GM19324 (cell line): ENCODE results near the gene METTL23.
A peak's percentile ranks its signal among the peaks of the same experiment; 100 is the strongest.

Experiments
- ATAC-seq: cut with Tn5 transposase; IDR thresholded peaks from one replicate; pipeline ENCODE4 v1.9.1; 2021; ENCODE audit warnings: mild to moderate bottlenecking, moderate library complexity; ENCODE audit not compliant: unreplicated experiment, low FRiP score

Gene METTL23, protein sequence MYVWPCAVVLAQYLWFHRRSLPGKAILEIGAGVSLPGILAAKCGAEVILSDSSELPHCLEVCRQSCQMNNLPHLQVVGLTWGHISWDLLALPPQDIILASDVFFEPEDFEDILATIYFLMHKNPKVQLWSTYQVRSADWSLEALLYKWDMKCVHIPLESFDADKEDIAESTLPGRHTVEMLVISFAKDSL

DNA sequence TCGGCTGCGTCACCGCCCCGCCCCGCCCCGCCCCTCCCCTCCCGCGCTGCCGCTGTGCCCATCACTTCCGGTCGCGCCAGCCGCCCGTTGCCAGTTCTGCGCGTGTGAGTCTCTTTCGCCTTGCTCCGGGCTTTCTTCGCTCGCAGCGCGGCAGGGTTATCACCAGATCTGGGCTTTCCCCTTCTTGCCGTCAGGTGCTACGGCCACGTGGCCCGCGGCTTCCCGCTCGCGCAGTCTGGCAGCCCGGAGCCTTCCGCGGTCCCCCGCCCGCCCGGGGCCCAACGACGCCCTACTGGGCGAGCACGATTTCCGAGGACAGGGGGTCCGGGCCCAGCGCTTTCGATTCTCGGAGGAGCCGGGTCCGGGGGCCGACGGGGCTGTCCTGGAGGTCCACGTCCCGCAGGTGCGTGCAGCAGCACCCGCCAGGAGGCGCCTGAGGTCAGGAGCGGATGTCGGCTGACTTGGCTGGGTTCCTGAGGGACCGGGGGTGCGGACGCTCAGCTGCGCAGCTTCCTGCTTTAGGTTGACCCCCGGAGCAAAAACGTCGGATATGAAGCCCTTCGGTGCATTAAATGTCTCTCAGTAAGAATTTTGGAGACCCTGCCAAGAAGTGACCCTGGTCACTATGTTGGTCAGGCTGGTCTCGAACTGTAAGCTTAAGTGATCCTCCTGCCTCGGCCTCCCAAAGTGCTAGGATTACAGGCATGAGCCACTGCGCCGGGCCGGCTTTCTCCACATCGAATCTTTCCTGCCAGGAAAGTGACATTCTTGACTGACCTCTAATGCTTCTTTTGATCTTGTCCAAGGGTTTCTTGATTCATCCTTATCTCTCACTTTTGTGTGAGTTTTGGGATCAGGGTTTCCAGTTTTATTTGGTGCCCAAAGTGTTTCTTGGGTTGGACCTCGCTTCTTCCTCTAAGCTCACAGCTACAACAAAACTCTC lies at the start of gene METTL23:
Gene METTL23, plus strand, starts transcription at position 64 of the 943 bp plus-strand sequence. CDS start 2,872 bp downstream, outside the sequence.
- ATAC-seq = peak; percentile 38

DNA sequence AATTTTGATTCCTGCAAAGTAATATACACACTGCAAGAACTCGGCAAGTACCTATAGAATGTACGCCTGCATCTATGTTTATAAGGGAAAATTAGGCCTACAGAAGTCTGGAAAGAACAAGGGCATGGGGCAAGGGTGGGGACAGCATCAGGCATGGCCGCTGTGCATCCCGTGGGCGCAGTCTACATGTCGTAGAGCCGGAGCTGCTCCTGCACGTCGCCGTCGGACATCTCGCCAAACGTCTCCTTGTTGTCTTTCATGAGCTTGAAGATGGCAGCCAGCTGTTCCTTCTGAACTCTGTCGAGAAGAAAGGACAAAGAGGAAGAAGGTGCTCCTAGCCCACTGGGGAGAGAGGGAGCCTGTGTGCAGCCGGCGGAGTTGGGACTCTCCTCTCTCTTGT lies 49.2 kb upstream of the METTL23 start:
- no peak for ATAC-seq

DNA sequence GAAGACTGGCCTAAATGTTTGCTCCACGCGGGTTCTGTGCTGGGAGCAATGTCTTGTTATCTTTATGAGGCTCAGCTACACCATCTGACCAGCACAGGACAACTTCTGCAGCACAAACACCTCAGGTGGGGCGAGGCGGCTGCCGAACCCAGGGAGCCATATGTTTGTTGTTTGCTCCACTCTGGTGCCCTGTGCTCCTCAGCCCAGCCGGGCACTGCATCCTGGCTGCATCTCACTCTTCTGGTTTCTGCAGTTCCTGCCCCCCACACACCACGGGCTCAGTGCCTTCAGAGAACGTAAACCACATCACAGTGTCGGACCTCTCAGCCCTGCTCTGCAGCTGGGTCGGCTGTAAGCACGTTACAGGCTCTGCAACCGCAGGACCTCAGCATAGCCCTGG lies 48.3 kb upstream of the METTL23 start:
- no peak for ATAC-seq

DNA sequence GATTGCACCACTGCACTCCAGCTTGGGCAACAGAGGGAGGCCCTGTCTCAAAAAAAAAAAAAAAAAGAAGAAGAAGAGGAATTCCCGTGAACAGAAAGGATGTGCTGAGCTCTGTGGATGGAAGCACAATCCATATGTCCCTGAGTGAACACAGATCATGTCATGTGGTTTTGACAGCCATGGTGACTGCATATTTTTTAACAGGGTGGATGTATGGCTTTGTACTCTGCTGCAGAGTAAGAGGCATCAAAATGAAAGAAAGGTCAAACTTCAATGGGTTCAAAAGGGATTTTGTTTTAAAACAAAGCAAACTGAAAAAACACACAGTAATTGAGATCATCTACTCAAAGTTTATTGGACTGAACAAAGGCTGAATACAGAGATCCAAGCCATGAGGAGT lies 47.4 kb upstream of the METTL23 start:
- no peak for ATAC-seq

DNA sequence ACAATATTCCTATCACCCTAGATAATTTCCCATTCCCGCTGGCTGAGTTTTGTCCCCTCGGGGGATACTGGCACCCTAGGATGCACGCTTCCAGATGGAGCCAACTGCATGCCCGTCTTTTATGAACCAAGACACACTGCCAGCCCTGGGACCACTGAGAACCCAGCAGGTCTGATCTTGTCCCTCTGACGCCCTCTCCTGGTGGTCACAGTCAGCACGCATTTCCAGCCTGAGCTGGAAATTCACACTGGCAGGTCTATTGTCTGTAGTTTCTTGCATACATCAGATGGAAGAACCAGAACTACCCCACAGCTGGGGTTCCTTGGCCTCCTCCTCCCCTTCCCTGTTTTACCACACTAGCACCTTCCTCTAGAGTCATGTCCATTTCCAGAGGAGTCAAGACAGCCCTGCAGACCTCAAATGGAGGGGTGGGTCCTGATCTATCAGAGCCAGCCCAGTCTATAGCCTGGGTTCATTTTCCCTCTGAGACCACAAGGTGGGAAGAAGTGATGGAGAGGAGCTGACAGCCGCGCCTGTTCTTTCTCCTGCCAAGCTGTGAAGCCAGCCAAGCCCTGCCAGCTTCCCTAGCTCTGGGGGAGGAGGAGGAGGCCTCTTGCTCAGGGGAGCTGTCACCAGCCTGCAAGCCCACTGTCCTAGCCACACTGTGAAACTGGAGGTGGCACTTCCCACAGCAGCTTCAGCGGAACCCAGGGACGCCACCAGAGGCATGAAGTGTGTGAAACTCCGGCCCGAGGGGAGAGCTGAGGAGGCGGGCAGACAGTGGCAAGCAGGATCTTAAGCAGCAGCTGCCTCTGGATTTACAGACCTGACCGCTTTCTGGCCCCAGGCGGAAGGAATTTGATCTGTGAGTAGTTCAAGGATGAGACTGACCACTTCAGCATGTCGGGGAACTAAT lies 45.2 kb upstream of the METTL23 start:
- no peak for ATAC-seq

DNA sequence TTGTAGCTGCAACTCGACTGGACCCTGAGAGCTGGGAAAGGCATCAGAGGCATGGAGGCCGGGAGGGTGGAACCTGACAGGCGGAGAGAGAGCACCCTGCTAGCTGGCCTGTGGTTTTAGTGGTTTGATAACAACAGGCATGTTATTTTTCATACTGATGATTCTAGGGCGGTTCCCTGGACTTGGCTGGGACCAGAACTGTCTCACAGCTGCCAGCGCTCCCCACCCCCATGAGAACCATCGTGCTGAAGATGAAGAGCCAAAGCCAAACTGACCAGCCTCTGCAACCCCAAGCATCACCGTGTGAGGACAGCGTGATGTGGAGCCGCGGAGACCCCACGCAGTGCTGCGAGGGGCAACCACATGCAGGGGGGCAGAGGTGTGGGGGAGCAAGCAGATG lies 44.3 kb upstream of the METTL23 start:
- ATAC-seq = no peak

DNA sequence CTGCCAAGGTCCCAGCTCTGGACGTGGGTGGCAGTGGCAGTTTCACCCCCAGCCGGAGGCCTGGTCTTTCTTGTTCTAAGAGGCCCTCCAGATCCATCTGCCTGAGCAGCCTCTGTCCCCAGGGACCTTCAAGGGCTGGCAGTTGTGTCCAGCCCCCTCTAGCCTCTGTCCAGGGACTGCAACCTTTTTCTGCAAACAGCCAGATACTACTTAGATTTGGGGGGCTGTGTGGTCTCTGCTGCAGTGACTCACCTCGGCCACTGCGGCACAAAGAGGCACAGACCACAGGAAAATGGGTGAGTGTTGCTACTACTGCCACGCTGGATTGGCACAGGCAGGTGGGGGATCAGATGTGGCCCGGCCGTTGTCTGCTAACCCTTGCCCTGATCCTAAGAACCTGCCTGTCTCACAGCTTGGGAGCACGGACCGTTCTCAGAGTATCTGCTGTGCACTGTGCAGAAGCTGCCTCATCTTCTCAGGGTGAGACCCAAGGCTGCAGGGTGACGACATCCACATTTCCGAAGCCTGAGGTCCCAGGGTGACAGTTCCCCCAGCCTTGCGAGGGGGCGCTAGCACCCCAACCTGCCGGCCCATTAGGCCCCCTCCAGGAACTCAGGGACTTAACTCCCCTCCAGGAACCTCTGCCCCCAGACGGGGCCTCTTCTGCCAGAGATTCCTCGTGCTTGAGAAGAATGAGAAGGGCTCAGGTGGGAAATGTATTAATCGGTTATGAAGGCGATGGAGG lies 43.5 kb upstream of the METTL23 start:
- no peak for ATAC-seq

DNA sequence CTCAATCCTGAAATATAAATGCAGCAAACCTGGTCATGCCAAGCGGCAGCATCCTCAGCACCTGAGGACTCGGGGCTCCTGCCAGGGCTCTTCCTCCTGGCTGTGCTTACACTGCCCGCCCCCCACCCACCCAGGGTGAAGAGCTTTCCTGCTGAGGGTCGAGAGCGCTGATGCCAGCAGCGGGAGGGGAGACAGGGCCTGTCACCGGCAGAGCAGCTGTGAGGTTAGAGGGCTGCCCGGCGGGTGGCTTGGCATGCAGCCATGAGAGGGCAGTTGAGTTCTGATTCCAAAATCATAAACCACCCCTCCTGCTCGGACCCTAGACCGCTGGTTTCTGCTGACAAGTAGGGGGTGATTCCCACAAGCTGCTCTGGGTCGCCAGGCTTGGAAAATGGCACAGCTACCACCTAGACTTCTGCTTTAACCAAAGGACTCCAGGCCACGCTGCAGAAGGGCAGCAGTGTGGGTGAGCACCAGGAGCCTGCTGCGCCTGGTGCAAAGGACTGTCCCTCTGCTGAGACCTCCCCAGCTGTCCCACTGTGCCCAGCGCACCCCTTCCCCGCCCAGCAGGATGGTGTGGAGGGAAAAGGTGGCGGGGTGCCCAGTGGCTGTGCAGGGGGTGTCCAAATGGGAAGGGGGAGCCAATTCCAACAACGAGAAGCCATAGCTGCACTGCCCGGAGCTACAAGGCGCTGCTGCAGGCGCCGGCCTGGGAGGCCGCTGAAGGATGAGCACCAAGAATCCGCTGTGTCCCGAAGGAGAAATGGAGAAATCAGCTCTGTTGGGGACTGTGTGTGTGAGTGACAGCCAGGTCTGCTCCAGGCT lies 42.5 kb upstream of the METTL23 start:
- no peak for ATAC-seq

DNA sequence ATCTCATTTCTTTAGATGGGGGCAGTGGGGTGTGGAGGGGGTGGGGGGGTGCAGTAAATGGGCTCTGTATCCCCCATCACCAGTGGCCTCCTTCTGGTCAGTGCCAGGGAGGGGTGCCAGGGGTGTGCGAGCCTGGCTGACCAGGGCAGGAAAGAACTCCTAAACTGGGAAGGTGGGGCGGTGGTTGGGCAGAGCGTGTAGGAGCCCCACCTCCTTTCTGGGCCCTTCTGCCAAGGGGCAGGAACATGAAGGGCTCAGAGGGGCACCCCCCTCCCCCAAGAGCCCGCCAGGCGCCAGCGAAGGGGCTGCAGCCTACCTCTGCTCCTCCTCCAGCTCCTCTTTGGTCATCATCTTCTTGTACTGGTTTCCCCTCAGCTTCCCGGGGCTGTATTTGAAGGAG lies 41.9 kb upstream of the METTL23 start:
- no peak for ATAC-seq

DNA sequence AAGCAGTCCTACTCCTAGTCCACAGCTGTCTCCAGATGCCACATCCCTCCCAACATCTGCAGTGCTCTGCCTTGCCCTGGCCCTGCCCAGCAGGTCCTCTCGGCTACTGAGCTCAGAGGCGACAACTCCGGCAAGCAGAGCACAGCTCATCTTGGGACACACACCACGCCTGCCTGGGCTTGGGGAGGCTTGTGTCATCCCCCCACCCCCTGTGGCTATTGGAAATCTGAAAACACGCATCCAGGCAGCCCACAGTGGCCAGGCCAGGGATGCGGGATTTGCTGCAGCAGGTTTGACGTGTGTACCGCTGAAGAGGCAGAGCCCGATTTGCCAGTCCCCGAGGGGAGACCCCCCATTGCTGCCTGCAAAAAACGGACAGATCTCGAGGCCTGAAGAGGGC lies 41.3 kb upstream of the METTL23 start:
- no peak for ATAC-seq

DNA sequence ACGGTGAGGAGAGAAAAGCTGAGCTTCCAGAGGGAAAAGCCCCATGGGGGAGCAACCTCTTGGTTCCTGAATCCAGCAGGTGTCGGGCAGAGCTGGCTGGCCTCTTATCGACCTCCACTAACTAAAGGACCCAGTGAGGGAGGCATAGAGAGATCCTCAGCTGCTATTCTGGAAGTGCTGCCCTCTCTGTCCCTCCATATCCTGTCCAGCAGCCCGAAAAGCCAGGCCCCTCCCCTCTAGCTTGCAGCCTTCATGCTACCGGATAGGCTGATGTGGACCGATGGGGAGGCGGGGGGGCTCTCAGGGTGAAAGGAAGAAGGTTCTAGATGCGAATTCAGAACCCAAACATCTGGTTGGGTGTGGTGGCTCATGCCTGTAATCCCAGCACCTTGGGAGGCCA lies 40.8 kb upstream of the METTL23 start:
- ATAC-seq = no peak

DNA sequence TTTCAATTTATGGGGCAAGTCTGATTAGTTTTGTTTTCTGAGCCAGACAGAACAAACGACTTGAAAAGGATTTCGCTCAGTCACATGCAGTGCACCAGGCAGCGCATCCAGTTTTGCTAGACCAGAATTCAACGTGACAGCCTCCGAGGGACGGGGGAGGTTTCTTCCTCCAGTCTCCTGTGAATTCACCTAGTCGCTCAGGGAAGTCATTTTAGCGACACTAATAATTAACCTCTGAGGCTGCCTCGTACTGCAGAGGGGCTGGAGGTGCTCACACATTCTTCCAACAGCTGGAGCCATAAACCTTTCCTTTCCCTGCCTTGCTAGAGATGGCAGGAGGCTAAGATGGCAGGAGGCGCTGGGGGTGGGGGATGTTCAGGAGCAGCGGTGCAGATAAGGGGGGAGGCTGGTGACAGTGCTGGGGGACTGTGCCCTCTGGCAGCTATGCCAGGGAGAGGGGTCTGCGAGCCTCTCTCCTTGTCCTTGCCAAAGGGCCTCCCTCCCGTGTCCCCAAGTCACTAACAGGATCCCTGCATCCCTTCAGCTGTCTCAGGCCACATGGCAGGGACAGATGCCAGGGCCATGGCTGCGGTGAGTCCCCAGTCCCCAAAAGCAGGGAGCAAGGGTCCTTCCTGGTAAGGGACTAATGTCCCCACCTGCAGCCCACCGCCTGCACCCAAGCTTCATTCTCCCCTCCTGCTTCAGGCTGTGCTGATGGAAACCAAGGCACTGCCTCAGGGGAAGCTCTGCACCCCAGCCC lies 39.9 kb upstream of the METTL23 start:
- ATAC-seq = no peak

DNA sequence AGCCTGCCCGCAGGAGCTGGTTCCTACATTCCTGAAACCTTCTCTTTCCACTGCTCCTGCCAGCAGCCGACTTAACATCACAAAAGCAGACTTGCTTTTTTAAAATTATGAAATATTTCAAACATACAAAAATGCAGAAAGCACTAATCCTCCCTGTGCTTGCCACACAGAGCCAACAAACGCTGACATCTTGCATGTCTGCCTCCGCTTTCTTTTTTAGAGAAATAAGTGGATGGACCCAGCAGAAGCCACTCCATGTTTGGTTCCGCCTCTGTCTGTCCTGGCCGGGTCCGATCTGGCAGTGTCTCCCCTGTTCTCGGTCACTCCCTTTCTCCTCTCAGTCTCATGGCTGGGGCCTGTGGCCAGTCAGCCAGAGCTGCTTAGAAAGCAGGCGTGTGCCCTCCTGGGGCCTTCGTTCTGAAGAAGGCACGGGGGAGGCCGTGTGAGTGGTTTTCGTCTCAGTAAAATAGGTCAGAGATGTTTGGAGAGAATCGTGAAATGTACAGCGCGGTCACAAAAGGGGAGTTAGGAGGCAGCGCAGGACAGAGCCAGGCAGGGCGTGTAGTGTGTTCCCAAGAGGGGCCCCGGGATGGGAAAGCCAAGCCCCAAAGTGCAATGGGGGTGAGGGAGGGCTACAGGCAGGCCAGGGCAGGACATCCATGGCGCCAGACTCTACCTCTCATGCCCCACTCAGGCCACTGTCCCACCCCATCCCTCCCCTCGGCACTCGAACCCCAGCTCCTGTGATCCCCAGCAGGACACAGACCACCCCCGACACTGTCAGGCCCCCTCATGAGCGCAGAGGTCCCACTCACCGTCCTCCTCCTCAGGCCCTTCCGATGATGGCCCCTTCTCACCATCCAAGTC lies 39.1 kb upstream of the METTL23 start:
- ATAC-seq = no peak

DNA sequence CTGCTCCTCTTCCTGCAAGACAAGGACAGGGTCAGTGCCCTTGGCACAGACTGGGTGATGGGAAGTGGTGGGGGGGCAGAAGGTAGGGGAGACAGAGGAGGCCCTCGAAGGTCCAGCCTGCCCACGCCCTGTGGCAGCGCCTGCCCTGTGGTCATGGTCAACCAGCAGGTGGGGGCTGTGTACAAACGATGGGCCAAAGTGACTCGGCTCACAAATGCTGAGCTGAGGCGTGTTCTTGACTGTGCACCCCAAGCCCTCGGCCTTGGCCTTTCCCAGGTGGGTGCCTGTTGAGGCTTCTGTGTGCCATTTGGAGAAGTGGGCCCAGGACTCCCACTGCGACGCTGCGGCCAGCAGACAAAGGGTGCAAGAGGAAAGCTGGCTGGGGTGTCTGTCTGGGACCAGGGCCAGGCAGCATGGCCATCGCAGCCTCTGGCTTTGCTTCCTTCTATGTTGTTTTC lies 38.4 kb upstream of the METTL23 start:
- no peak for ATAC-seq

DNA sequence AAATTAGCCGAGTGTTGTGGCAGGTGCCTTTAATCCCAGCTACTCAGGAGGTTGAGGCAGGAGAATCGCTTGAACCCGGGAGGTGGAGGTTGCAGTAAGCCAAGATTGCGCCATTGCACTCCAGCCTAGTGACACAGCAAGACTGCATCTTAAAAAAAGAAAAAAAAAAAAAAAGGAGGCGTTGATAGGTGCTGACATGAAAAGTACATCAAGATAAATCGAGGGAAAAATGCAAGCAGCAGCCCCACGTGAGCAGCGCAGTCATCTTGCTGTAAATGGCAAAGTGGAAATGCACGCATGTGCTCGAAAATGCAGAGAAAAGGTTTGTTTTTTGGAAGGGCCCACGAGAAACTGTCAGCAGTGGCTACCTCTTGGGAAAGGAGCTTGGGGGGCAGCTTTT lies 36.8 kb upstream of the METTL23 start:
- ATAC-seq = no peak

DNA sequence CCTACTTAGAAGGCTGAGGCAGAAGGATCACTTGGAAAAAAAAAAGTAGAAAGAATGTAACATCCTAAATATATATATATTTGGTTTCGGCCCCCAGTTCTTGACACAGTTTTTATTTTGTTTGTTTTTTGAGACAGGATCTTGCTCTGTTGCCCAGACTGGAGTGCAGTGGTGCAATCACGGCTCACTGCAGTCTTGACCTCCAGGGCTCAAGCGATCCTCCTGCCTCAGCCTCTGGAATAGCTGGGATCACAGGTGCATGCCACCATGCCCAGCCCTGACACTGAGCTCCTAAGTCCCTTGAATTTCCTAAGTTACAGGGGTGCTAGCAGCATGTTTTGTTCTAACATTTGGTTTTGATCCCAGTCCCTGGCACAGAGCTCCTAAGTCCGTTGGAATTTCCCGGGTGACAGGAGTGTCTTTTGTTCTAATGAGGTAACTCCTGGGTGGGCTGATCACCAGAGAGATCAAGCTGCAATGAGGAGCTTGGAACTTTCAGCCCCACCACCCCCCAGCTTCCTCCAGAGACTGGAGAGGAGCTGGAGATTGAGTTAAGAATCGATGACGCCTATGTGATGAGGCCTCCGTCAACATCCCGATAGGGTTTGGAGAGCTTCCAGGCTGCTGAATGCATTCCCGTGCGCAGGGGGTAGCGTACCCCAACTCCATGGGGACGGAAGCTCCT lies 35.9 kb upstream of the METTL23 start:
- no peak for ATAC-seq
